ENCODE results near the gene DDIT3. TPM values are rescaled to one million over a fixed set of nuclear protein-coding genes. Genes with fewer than 3 reads are reported as not detected.

The DDIT3 gene
- total and polyA plus RNA-seq, 7 experiments from 2014 or later, result 15.9 to 124 (median 48.8) TPM

- H3K27ac Mint-ChIP-seq, result peak overlapping the region; percentile 97 to 100 (median 100)
- peaks cover 0 to 2% (median 0%) of the 10 kb centered on the region in 11 donors for H3K9me3 Mint-ChIP-seq
- H3K27me3 Mint-ChIP-seq, result no peaks in the 10 kb centered on the region
- Histone ChIP-seq H3K4me3 (ENCODE audit: low read length) (no peak overlapping the region), H3K4me1 (ENCODE audit: control insufficient read depth in 2 of 2, insufficient read depth in 2 of 2, low read length in 2 of 2) (peaks cover 35 to 40% of the 10 kb centered on the region in 2 donors), H3K27ac (ENCODE audit: low read depth, low read length) (peak overlapping the region; percentile 94), H3K27me3 (ENCODE audit: control insufficient read depth in 2 of 2, insufficient read depth in 2 of 2, low read length in 2 of 2) (no peaks in the 10 kb centered on the region), H3K9me3 (ENCODE audit: control insufficient read depth in 2 of 3, low read length in 3 of 3) (no peaks in the 10 kb centered on the region), H3K36me3 (ENCODE audit: control insufficient read depth in 2 of 3, insufficient read depth in 3 of 3, low read length in 3 of 3) (no peaks in the 10 kb centered on the region)
- intact Hi-C loops (cut with micrococcal nuclease), result no loop called here
- DNase-seq (no peak), ATAC-seq (no peak)
- ChIA-PET POLR2A (interaction anchor here (0.6 to 2.4 kb wide), 4 partner anchors 16 to 65 kb away, joined by 3 to 14 read pairs (median 6); partner anchors contain the start of gene DCTN2), CTCF (interaction anchor here (1.0 to 9.6 kb wide), 3 partner anchors 21 to 44 kb away, joined by 3 to 101 read pairs (median 4); partner anchors contain the start of genes GLI1 and MBD6)
- peak overlapping the region in 8 of 10 donors; percentile 3 to 99 (median 75) for H3K4me3 Mint-ChIP-seq
- H3K4me1 Mint-ChIP-seq, result peaks cover 42 to 57% (median 49%) of the 10 kb centered on the region in 7 donors
- H3K36me3 Mint-ChIP-seq, result peaks cover 0 to 10% (median 7%) of the 10 kb centered on the region in 5 donors
Measured at GRCh38 chr12:57481671-57482070, 38.6 kb downstream of the DDIT3 start.

GRCh38 chr12:57479376-57480115 lies 40.8 kb downstream of the DDIT3 start, which contains the start of gene ARHGAP9:
TSS of gene ARHGAP9 (minus strand) at chr12:57479866. CDS start at chr12:57479406, 460 bp downstream.
- POLR2A ChIA-PET, result interaction anchor here (0.6 to 5.9 kb wide), 15 partner anchors 9 to 850 kb away, joined by 3 to 81 read pairs (median 5); partner anchors contain the start of genes BAZ2A, DDIT3, GLI1 and MARS1
- peak within 1 kb of the TSS; percentile 95 for H3K4me3 ChIP-seq (ENCODE audit: low read length)
- H3K9me3 Mint-ChIP-seq, result peaks cover 0 to 2% (median 0%) of the 10 kb centered on the region in 11 donors
- peaks cover 3 to 12% (median 7%) of the 10 kb centered on the region in 3 experiments for H3K36me3 ChIP-seq (ENCODE audit: control insufficient read depth in 2 of 3, insufficient read depth in 3 of 3, low read length in 3 of 3)
- DNase-seq, result peak in 8 of 9 donors; percentile 29 to 90 (median 84)
- peak within 1 kb of the TSS; percentile 97 to 100 (median 100) for H3K27ac Mint-ChIP-seq
- H3K4me3 Mint-ChIP-seq, result peak within 1 kb of the TSS; percentile 84 to 100 (median 98)
- peaks cover 52 to 69% (median 63%) of the 10 kb centered on the region in 7 donors for H3K4me1 Mint-ChIP-seq
- H3K27me3 Mint-ChIP-seq, result no peaks in the 10 kb centered on the region
- H3K27me3 ChIP-seq (ENCODE audit: control insufficient read depth in 2 of 2, insufficient read depth in 2 of 2, low read length in 2 of 2), result no peaks in the 10 kb centered on the region
- ATAC-seq, result peak; percentile 72
- CTCF ChIA-PET, result interaction anchor here (1.2 to 9.6 kb wide), 3 partner anchors 14 to 213 kb away, joined by 3 to 101 read pairs (median 4); partner anchors contain the start of gene GLI1
- H3K27ac ChIP-seq (ENCODE audit: low read depth, low read length), result peak within 1 kb of the TSS; percentile 94
- intact Hi-C loops (cut with micrococcal nuclease), result loop anchor here (1.0 to 5.0 kb wide), 6 partner anchors 8 to 392 kb away; partner anchors contain the start of genes NAB2 (in 2 of the 2), OS9 (in 2 of the 2), CDK4 (in 1 of the 2) and DDIT3 (in 1 of the 2)
- H3K9me3 ChIP-seq (ENCODE audit: control insufficient read depth in 2 of 3, low read length in 3 of 3), result no peaks in the 10 kb centered on the region
- peaks cover 3 to 21% (median 9%) of the 10 kb centered on the region in 5 donors for H3K36me3 Mint-ChIP-seq
- peaks cover 50 to 54% of the 10 kb centered on the region in 2 donors for H3K4me1 ChIP-seq (ENCODE audit: control insufficient read depth in 2 of 2, insufficient read depth in 2 of 2, low read length in 2 of 2)

GRCh38 chr12:57479043-57479375 lies 41.3 kb downstream of the DDIT3 start:
- H3K27ac ChIP-seq (ENCODE audit: low read depth, low read length), result peak overlapping the region; percentile 94
- Mint-ChIP-seq H3K36me3 (peaks cover 6 to 26% (median 15%) of the 10 kb centered on the region in 5 donors), H3K4me3 (peak overlapping the region; percentile 84 to 100 (median 98)), H3K9me3 (peaks cover 0 to 2% (median 0%) of the 10 kb centered on the region in 11 donors), H3K27ac (peak overlapping the region; percentile 97 to 100 (median 100)), H3K4me1 (peaks cover 58 to 74% (median 69%) of the 10 kb centered on the region in 7 donors), H3K27me3 (no peaks in the 10 kb centered on the region)
- H3K36me3 ChIP-seq (ENCODE audit: control insufficient read depth in 2 of 3, insufficient read depth in 3 of 3, low read length in 3 of 3), result peaks cover 8 to 18% (median 12%) of the 10 kb centered on the region in 3 experiments
- H3K9me3 ChIP-seq (ENCODE audit: control insufficient read depth in 2 of 3, low read length in 3 of 3), result no peaks in the 10 kb centered on the region
- intact Hi-C loops (cut with micrococcal nuclease), result loop anchor here (1.0 to 5.0 kb wide), 6 partner anchors 8 to 392 kb away; partner anchors contain the start of genes NAB2 (in 2 of the 2), OS9 (in 2 of the 2), CDK4 (in 1 of the 2) and DDIT3 (in 1 of the 2)
- H3K4me3 ChIP-seq (ENCODE audit: low read length), result peak overlapping the region; percentile 95
- peaks cover 55 to 60% of the 10 kb centered on the region in 2 donors for H3K4me1 ChIP-seq (ENCODE audit: control insufficient read depth in 2 of 2, insufficient read depth in 2 of 2, low read length in 2 of 2)
- no peaks in the 10 kb centered on the region for H3K27me3 ChIP-seq (ENCODE audit: control insufficient read depth in 2 of 2, insufficient read depth in 2 of 2, low read length in 2 of 2)
- DNase-seq, result peak in 1 of 9 donors; percentile 12
- ATAC-seq, result no peak
- CTCF ChIA-PET, result interaction anchor here (9.6 kb wide), 1 partner anchor 19 kb away, joined by 101 read pairs; the partner anchor contains the start of gene GLI1
- POLR2A ChIA-PET, result interaction anchor here (0.8 to 5.9 kb wide), 9 partner anchors 10 to 226 kb away, joined by 3 to 81 read pairs (median 3); partner anchors contain the start of genes DDIT3, GLI1 and MARS1

DNA sequence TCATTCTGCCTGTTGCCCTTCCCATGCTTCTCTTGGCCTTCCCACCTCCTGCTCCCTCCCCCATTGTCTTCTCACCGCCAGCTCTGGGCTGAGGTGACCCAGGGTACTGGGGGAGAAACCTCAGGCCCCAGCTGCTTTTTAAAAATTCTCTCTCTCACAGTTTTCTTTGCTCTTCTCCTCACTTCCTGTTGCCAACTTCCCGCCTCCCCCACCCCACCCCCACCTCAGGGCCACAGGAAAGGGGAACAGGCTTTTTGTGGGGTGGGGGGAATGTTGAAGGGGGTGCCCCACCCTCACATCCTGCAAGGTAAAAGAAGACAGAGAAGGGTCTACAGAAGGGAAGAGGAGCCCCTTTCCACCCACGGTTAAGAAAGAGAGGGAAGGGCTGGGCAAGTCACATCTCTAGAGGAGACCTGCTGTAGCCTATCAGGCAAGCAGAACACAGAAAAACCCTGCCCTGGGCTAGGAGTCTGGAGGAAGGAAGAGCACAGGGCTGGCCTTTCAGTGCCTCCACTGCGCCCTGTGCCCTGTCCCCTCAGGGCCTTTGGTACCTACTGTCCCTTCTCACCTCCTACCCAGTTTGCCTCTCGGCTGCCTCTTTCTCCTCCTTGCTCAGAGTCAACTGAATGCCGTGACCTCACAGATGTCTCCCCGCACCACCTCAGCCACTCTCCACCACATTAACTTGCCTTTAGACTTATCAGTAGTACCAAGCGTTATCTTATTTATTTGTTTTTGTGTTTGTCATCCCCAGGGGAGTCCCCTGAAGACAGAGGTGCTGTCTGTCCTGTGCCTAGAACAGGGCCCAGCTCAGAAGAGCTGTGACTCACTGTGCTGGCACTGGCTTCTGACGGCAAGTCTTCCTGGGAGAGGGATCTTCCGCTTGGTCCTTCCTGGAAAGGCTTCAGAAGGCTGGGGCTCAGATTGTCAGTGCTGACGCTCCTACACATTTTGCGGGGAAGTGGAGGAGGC lies 42.3 kb downstream of the DDIT3 start:
- Histone ChIP-seq H3K27me3 (ENCODE audit: control insufficient read depth in 2 of 2, insufficient read depth in 2 of 2, low read length in 2 of 2) (no peaks in the 10 kb centered on the region), H3K27ac (ENCODE audit: low read depth, low read length) (peak overlapping the region; percentile 94), H3K36me3 (ENCODE audit: control insufficient read depth in 2 of 3, insufficient read depth in 3 of 3, low read length in 3 of 3) (peaks cover 14 to 26% (median 20%) of the 10 kb centered on the region in 3 experiments), H3K9me3 (ENCODE audit: control insufficient read depth in 2 of 3, low read length in 3 of 3) (no peaks in the 10 kb centered on the region), H3K4me1 (ENCODE audit: control insufficient read depth in 2 of 2, insufficient read depth in 2 of 2, low read length in 2 of 2) (peaks cover 56 to 66% of the 10 kb centered on the region in 2 donors), H3K4me3 (ENCODE audit: low read length) (peak overlapping the region; percentile 95)
- peaks cover 61 to 78% (median 71%) of the 10 kb centered on the region in 7 donors for H3K4me1 Mint-ChIP-seq
- intact Hi-C loops (cut with micrococcal nuclease), result loop anchor here (1.0 to 5.0 kb wide), 11 partner anchors 9 to 391 kb away; partner anchors contain the start of genes NAB2 (in 2 of the 2), OS9 (in 2 of the 2), CDK4 (in 1 of the 2) and DCTN2 (in 1 of the 2)
- peaks cover 0 to 2% (median 0%) of the 10 kb centered on the region in 11 donors for H3K9me3 Mint-ChIP-seq
- POLR2A ChIA-PET, result interaction anchor here (0.5 to 5.9 kb wide), 17 partner anchors 9 to 1548 kb away, joined by 3 to 81 read pairs (median 4); partner anchors contain the start of genes DCTN2, DDIT3, GLI1 and MARS1
- H3K27me3 Mint-ChIP-seq, result no peaks in the 10 kb centered on the region
- DNase-seq, result peak in 8 of 9 donors; percentile 49 to 76 (median 69)
- H3K27ac Mint-ChIP-seq, result peak overlapping the region; percentile 97 to 100 (median 100)
- CTCF ChIA-PET, result interaction anchor here (0.9 to 9.6 kb wide), 11 partner anchors 8 to 234 kb away, joined by 3 to 101 read pairs (median 4); partner anchors contain the start of genes GLI1 and INHBE
- H3K4me3 Mint-ChIP-seq, result peak overlapping the region; percentile 84 to 100 (median 98)
- peaks cover 6 to 32% (median 20%) of the 10 kb centered on the region in 5 donors for H3K36me3 Mint-ChIP-seq
- peak; percentile 62 for ATAC-seq

- peaks cover 6 to 36% (median 28%) of the 10 kb centered on the region in 5 donors for H3K36me3 Mint-ChIP-seq
- H3K27me3 Mint-ChIP-seq, result no peaks in the 10 kb centered on the region
- intact Hi-C loops (cut with micrococcal nuclease), result loop anchor here (1.0 to 5.0 kb wide), 8 partner anchors 14 to 390 kb away; partner anchors contain the start of genes NAB2 (in 2 of the 2), OS9 (in 2 of the 2), CDK4 (in 1 of the 2) and DCTN2 (in 1 of the 2)
- peak overlapping the region; percentile 97 to 100 (median 100) for H3K27ac Mint-ChIP-seq
- Histone ChIP-seq H3K9me3 (ENCODE audit: control insufficient read depth in 2 of 3, low read length in 3 of 3) (no peaks in the 10 kb centered on the region), H3K4me1 (ENCODE audit: control insufficient read depth in 2 of 2, insufficient read depth in 2 of 2, low read length in 2 of 2) (peaks cover 62 to 70% of the 10 kb centered on the region in 2 donors), H3K27ac (ENCODE audit: low read depth, low read length) (peak overlapping the region; percentile 94), H3K4me3 (ENCODE audit: low read length) (peak overlapping the region; percentile 95), H3K27me3 (ENCODE audit: control insufficient read depth in 2 of 2, insufficient read depth in 2 of 2, low read length in 2 of 2) (no peaks in the 10 kb centered on the region), H3K36me3 (ENCODE audit: control insufficient read depth in 2 of 3, insufficient read depth in 3 of 3, low read length in 3 of 3) (peaks cover 21 to 35% (median 28%) of the 10 kb centered on the region in 3 experiments)
- peaks cover 67 to 85% (median 77%) of the 10 kb centered on the region in 7 donors for H3K4me1 Mint-ChIP-seq
- ATAC-seq (no peak), DNase-seq (peak in 7 of 9 donors; percentile 42 to 62 (median 54))
- POLR2A ChIA-PET, result interaction anchor here (0.5 to 5.9 kb wide), 15 partner anchors 11 to 1547 kb away, joined by 3 to 81 read pairs (median 5); partner anchors contain the start of genes DCTN2, DDIT3, GLI1 and MARS1
- CTCF ChIA-PET, result interaction anchor here (0.5 to 9.6 kb wide), 13 partner anchors 9 to 233 kb away, joined by 3 to 101 read pairs (median 4); partner anchors contain the start of genes GLI1 and INHBE
- H3K4me3 Mint-ChIP-seq, result peak overlapping the region; percentile 84 to 100 (median 98)
- peaks cover 0 to 2% (median 0%) of the 10 kb centered on the region in 11 donors for H3K9me3 Mint-ChIP-seq
Measured at GRCh38 chr12:57476993-57477709, 43.2 kb downstream of the DDIT3 start.
